Ecto neural progenitor cell (in vitro differentiated cells): ENCODE results near the gene LRIG1.

Experiments
- DNase-seq: peaks from one replicate; pipeline ENCODE4 v3.0.0-alpha.2; 2018; ENCODE audit warnings: low spot score

Gene LRIG1

DNA sequence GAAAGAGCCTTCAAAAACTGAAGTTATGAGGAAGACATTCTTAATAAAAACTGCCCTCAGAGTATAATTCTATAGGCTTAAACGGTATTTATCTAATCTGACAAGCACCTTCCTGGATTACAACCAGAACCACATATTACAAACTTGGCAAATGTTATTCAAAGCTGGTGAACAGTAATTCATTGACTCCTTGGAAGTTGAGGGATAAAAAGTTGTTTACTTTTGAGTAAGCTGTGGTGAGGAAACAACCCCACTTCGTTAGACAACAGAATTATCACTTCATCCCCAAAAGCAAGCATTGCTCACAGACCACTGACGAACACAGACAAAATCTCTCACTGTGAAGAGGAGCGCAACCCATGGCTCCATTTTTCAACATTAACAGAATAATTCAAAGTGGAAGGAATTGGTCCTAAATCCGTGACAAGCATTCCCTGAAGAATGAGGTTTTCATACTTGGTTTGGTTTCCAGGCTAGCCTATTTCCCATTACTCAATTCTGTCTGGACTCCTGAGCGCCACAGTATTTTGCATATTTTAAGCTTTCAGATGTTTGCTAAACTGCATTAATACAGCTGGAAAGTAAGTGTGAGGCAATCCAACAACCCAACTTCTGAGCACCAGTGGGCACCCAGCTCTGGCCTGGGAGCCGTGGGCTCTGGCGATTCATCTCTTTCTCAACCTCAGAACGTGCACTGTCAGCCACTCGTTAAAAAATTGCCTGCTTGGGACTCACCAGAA lies 32.7 kb downstream of the LRIG1 start:
- no peak for DNase-seq

DNA sequence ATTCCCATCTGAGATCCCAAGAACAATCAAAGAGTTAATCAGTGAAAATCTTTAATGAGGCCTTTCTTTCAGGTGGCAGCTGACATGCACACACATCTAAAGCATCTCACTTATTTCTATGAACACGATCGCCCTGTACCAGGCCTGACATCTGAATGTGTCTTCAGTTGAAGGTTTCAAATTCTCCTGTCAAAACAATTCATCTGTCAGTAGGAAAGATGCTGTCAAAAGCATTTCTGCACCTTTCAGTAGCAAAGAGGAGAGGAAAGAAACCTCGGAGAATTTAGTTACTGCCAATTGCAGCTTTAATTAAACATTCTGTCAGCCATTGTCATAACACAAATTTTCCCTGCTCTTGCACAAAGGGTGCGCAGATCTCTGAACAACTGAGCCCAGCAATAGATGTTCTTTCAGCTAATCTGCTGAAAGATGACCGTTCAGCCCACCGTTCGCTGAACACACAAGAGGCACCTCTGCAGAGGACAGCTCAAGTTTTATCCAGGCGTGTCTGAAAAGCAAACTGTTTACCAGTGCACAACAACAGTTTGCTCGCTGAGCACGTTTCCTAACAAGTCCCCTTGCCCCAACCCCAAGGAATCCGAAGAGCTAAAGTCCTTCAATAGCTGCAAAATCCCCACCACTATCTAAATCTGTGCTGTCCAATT lies 34.1 kb downstream of the LRIG1 start:
- no peak for DNase-seq

DNA sequence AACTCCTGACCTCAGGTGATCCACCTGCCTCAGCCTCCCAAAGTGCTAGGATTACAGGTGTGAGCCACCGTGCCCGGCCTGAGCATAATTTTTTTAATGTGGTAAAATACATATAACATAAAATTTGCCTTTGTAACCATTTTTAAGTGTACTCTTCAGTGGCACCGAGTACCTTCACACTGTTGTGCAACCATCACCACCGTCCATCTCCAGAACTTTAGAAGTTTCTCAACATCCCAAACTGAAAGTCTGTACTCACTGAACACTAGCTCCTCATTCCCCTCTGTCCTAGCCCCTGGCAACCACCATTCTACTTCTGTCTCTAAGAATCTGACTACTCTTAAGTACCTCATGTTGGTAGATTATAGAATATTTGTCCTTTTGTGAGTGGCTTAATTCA lies 35.2 kb downstream of the LRIG1 start:
- DNase-seq: no peak

DNA sequence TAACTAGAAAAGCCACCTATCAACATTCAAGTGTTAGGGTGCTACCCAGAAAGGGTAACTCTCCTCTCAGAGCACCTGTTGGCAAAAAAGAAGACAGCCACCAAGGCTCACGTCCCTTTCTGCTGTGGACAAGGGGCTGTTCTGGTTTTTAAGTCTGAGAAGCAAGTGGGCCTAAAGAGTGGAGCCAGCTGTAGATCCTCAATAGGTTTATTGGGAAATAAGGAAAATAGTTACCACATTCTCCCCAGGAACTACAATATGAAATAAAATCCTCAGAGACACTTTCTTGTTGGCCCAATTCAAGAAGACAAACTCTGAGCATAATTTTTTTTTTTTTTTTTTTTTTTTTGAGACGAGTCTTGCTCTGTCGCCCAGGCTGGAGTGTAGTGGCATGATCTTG lies 35.8 kb downstream of the LRIG1 start:
- DNase-seq: no peak

DNA sequence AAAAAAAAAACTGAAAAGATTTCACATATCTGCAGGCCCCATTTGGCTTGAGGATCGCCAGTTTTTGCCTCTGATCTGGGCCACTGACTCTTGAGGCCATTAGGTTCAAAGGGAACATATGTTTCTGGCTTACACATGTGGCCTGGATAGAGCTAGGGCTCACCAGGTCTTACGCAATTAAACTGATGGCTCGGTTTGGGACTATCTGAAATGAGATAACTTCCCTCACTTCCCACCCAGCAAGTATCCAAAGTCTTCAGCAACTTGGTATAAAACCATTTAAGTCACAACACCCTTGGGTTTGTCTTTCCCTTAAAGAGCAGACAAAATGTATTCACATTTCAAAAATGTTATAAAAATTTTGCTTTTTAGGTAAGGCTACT lies 36.3 kb downstream of the LRIG1 start:
- DNase-seq: no peak

DNA sequence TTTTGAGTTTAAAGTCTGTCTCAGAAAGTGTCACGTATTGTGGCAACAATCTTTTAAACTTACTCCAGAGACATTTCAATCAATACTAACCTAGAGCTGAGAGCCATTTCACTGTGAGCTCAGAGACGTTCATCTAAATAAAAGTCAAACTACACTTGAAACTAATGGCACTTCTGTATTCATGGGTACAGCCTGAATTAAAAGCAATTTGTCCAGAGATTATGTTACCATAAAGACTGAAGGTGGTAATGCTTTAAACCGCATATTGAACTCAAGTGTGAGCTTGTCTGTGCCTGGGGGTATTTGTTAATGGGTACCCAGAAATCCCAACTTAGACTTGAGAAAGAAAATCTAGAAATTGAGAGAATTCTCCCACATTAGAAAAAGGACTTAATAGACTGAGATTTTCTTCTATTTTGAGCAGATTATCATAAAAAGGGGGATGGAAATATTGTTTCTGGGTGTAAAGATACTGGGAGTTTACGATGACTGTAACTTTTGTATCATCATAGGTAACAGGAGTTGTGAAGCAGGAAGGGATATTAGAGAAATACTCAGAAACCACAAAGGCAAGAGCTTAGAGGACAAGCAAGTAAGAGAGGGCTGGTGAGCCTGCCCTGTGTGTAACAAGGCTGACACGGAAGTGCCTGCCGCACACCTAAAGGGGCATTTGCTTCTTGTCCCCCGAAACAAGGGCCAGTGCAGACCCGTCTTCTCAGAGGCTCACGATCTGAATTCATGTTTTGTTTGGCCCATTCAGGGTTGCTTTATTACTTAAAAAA lies 36.9 kb downstream of the LRIG1 start:
- no peak for DNase-seq

DNA sequence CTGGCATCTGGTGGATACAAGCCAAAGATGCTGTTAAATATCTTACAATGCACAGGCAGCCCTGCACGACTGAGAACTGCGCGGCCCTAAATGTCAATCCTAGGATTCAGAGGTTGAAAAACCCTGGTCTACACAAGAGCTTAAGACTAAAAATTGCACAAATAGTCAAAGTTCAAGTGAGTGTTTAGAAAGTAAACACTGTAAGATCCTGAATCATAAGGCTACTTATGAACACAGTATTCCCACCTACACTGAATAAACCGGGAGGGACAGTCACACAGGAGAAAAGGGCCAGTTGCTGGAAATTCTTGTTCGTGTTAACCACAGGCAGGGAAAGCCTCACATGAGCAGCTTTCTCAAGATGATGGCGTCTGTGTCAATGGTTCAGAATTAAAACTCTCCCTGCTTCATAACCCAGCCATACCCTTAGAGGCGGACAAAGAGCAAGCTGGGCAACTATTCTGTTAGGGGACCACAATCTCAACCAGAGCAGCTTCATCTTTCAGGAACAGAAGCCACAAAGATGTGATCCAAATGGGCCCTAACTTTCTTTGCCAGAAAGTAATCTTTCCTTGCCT lies 37.7 kb downstream of the LRIG1 start:
- no peak for DNase-seq

DNA sequence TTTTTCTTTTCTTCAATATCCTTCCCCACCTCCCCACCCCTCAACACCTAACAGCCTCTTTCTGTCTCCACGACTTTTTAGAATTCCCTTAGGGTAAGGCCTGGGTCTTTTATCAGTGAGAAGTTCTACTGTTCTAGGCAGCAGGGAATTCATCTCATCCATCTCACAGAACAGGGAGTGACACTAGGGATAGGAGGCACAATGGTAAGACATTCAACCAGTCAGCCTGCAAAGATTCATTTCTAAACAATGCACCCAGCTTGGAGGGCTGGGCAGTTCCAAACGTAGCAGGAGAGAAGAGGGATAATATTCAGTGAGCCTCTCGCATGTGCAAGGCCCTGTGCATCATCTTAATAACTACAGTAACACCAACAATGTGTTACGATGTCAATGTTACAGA lies 43.6 kb downstream of the LRIG1 start:
- DNase-seq: no peak

DNA sequence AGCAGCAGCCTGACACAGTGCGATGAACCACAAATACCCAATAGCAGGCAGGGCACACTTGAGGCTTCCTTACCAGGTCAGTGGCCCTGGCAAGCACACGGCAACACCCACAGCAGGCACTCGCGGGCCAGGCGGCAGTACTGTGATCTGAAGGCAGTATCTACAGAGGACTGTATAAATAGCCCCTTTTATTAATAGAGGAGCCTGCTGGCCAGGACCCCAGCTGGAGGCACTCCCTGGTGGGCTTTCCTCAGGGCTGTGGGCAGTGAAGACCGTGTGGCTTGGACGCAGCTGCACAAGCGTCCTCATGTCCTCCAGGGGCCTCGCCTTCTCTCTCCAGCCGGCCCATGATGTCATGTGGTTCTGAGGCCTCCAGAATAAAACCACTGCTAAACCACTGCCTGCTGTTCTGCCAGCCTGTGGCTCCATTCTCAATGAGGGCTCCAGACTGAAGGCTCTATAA lies 44.1 kb downstream of the LRIG1 start:
- no peak for DNase-seq

DNA sequence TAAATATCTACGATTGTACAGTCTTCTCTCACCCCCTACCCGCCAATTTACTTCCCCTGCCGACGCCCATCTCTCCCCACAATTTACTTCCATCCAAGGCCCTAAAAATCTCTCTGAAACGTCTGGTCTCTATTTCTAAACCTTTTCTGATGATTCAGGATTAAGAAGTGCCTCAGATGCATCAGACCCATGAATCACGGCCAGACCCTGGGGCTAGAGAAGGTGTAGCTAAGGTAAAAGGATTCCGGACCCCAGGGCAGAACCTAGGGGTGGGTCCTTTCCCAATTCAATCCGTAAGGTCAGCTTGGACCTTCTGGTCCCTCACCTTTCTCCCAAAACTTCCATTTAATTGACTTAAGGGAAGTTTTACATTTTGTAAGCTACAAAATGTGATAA lies 46.4 kb downstream of the LRIG1 start:
- no peak for DNase-seq

DNA sequence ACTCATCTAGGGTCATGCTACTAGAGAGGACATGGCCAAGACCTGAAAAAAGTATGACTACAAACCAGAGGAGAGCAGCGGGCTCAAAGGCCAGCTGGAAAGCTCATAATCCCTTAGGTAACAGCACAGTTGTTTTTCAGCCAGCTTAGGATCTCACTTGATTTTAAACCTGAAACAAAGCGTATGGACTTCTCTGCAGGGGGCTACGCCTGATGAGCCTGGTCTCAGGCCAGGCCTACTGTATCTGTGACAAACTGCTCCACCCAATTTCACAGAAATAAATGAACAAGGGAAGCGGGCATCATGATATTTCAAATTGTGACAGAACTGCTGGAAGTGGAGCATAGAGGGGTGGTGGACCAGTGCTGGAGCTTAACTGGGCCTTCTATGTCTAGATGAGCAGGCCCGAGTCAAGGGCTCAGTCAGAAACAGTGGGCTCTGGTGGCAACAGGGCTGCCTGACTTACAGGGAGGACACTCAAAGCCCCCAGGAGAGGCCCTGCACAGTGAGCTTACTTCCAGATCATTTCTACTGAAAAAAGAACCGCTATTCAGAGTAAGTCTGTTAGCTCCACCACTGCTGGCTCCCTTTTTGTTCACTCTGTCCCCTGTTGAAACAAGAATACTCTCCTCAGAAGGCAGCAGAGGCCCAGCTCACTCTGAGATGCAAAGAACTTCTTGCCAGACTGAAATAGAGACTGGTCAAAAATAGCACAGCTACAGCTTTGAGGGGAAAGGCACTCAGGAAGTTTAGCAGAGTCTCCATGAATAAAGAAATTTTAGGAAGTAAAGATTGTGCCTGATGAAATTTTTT lies 47.0 kb downstream of the LRIG1 start:
- no peak for DNase-seq

DNA sequence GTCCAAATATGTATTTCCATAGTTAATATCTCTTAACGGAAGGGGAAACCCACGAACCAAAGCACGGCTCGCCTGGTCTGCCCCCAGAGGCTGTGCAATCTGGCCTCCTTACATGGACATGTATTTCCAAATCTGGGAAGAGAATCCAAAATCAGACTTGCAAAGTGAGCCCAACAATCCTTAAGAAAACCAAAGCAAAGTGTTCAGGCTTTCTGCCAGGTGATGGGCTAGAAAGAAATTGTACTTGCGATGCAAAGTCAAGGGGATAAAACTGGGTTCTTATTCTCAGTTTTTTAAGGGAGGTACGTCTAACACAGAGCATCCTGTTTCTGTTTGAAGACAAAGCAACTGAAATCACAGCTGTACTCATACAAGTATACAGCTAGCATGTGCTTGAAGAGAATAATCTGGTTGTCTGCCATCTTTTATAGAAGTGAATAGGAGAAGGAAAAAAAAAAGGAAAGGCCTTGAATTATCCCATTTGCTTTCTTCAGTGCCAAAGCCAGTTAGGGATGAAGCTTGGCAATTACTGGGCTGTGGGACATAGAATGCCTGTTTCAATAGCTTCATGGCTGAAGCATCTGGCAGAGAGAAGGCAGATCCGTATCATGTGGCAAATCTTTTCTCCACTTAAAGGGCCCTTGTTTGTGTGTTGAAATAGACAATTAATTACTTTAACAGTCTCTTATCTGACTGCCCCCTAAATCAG lies 48.4 kb downstream of the LRIG1 start:
- no peak for DNase-seq

DNA sequence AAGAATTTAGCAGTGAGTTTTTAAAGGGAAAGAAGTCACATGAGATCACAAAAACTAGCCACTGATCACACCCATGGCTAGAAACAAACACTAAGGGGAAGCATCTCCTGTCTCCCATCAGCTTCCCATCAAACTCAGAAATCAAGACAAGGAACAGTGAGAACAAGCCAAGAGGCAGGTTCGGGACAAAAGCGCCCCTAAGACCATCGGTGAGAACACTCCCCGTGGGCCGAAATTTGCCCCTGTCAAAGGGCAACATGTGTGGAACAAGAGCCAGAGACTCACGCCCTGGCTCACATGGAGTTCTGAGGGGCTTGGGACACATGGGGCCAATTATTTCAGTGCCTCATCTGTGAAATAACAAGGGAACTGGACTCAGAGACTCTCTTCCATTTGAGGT lies 49.1 kb downstream of the LRIG1 start:
- no peak for DNase-seq

DNA sequence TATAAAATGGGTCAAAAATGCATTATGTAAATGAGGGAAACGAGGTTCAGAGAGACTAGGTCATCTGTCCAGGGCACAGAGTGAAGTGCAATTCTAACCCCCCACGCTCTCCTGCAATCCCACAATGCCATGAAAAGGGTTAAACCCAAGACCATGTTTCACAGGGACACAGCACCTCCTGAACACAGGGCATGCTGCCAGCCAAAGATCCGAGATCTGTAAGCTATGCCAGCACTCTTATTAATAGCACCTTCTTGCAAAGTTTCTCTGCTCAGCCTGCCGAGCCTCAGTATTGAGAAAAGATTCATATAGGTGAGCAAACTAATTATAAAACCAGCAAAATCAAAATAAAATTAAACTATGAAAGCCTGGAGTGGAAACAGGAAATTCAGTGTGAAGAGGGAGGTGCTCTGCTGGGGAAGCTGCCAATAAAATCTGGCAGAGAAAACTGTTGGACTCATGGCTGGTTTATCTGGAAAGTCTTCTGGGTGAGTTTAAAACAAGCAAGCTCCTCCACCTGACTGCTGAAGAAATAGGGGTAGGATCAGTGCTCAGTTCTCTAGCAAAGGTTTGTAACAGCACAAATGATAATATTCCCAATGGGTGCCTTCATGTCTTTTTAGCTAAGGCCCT lies 50.3 kb downstream of the LRIG1 start:
- DNase-seq: no peak

DNA sequence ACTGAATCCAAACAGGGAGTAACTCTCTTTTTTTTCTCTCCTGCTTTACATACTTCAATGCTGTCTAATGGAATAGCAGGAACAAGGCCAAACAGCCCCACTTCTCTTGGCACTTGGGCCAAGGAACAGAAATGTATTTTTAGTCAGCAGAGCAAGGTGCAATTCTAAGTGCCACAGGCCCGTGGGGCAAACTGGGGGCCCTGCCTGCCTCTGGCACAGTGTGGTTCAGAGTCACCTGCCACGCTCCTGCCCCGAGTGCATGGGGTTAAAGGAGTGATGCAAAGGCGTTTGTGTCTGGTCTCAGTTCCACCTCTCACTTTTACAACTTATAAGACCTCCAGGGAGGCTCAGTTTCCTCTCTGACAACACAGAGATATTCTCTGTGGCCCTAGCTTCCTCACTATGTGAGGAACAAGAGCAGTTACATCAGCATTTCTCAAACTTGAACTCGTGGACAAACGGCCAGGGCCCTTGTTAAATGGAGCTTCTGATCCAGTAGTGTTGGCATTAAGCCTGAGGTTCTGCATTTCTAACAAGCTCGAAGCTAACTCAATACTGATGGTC lies 51.3 kb downstream of the LRIG1 start:
- DNase-seq: no peak

DNA sequence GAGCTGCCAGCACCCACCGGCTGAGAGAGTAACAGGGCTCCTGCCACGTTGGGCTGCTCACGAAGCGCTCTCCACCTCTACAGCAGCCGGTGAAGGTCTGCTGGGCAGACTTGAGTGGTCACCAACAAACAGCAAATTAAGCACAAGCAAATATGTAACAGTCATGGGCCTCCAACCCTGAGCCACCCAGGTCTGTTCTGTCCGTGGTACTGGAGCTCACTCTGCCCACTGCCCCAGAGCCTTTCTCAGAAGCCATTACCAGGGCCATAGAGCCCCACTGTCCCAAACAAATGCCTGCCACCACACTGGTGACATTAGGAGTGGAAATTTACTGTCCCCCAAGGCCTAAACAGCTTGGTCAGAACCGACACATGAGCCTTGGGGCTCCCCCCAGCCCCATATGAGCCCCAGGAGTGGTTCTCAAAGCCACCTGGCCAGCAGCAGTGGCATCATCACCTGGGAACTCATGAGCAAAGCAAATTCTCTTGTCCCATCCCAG lies 56.6 kb downstream of the LRIG1 start:
- DNase-seq: no peak

DNA sequence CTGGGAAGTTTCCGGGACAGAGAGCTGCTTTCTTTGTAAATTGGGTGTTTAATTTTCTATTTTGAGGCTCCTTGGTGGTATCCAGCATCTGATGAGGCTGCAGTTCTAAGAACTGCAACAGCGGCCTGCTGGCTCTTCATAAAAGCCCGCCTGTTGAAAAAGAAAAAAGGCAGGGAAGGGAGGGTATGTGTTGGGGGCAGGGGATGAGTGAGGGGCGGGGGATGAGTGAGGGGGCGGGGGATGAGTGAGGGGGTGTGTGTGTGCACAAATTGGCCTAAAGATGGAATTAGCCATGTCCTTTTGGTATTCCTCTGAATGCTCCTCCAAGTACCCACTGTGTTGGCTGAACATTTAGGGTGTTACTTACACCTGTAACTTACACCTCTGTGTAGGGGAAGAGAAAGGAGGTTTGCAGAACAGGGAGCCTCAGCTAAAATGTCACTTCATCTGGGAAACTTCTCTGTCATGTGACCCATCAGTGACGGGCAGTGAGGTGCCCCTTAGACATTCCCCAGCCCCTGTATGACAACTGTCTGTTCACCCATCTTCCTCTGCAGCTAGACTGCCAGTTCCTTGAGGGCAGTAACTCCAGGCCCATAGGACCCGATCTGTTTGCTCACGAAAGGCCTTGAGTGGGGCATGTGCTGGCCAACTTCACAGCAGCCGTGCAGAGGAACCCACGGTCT lies 57.6 kb downstream of the LRIG1 start:
- no peak for DNase-seq

DNA sequence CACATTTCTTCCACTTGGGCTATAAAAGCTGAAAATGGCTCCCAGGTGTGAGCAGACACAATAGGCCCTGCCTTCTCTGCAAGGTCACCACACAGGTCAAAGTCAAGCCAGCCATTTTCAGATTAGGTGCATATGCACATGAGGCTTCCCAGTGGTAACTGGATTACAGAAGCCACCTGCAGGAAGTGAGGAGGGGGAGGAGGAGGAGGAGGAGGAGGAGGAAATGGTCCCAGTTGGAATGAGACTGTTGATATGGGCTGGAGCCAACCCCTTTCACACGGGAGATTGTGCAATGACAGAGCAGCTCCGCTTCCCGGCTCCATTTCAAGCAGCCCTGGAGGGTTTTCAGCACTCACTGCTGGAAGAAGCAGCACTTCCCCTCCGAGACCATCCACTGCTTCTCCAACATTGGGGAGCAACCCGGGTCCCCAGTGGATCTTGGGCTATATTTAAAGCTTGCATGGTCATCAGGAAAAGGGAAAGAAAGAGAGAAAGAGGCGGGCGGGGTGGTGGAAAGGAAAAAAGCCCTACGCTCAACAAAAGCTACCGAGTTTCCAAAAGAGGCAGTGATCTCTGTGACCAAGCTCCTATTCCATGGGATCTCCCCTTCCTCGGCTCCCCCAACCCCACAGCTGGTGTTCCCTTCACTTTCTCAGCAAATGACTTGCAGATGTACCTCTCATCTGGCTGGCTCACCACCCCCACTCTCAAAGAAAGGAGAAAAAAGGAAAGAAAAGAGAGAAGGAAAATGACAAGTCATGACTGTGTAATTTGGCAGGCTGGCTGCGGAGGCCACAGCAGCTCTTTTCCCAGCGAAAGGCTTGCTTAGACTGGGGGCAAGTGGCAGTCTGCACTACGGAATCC lies 58.3 kb downstream of the LRIG1 start:
- no peak for DNase-seq

DNA sequence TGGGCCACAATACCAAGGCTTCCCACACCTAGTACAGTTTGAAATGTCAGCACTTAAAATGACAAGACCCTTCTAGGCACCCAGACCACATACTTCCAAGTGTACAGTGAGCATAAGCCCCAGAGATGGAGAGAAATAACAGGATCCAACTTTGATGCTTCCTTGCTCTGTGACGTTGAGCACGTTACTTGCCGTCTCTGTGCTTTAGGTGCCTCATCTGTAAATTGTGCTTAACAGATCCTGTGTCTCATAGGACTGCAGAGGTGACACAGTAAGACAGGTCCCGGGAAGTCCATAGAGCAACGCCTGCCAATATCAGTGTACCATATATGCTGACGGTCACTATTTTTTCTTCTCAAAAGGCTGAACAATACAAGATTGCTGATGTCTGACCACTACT lies 59.1 kb downstream of the LRIG1 start:
- no peak for DNase-seq
